Measurements from ENCODE around the gene PRIM2.
"Not testable (repeated sequence)": the region's sequence is repeated elsewhere in the genome, so short reads cannot be mapped to it uniquely, and the experiment has no call there.

DNA sequence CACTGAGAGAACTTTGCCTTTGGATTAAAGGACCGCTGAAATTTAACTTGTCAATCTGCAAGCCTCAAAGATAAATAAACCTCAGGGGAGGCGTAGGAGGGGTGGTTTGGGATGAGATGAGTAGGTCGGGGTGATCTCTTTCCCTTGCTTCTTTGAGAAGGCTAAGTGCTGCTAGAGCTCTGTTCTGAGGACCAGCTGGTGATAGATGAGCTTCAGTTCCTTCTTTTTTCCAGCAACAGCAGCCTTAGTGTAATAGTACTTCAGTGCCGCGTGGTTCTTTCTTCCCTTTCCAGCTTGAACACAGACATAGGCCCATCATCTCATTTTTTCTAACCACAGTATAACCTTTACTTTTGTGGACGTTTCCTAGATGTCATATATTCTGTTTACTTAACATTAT, 33.0 kb downstream of the PRIM2 start:
- TF ChIP-seq, protein P1, sequence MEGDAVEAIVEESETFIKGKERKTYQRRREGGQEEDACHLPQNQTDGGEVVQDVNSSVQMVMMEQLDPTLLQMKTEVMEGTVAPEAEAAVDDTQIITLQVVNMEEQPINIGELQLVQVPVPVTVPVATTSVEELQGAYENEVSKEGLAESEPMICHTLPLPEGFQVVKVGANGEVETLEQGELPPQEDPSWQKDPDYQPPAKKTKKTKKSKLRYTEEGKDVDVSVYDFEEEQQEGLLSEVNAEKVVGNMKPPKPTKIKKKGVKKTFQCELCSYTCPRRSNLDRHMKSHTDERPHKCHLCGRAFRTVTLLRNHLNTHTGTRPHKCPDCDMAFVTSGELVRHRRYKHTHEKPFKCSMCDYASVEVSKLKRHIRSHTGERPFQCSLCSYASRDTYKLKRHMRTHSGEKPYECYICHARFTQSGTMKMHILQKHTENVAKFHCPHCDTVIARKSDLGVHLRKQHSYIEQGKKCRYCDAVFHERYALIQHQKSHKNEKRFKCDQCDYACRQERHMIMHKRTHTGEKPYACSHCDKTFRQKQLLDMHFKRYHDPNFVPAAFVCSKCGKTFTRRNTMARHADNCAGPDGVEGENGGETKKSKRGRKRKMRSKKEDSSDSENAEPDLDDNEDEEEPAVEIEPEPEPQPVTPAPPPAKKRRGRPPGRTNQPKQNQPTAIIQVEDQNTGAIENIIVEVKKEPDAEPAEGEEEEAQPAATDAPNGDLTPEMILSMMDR (IDR thresholded peaks at IDR 0.05) = not testable (repeated sequence)
- TF ChIP-seq POLR2A (IDR thresholded peaks at IDR 0.05) = not testable (repeated sequence)

Measured in thyroid gland (tissue), 4 donors.